Mononuclear cell (primary cell): ENCODE results near the gene WDR90. TPM values are rescaled to one million over a fixed set of nuclear protein-coding genes. Genes with fewer than 3 reads are reported as not detected.
A peak's percentile ranks its signal among the peaks of the same experiment; 100 is the strongest.

ENCODE experiments used
- H3K27me3 ChIP-seq: 2 replicates; pipeline ENCODE4 v1.6.0; 2011; ENCODE audit warnings: low read length, control low read depth; ENCODE audit not compliant: insufficient read depth
- H3K4me1 ChIP-seq: 2 replicates; pipeline ENCODE4 v1.5.1; 2011; ENCODE audit warnings: mild to moderate bottlenecking, low read length, control low read depth; ENCODE audit not compliant: insufficient read depth
- H3K4me3 ChIP-seq: 2 replicates; pipeline ENCODE4 v1.5.1; 2011; ENCODE audit warnings: mild to moderate bottlenecking, low read length, moderate library complexity
- H3K9me3 ChIP-seq: 2 replicates; pipeline ENCODE4 v1.5.1; 2011; ENCODE audit warnings: low read depth, mild to moderate bottlenecking, control low read depth, low read length
- total RNA-seq: library from RNA; depleted of rRNA; stranded (reverse); fragments of >200 nt; gene quantifications from one replicate; pipeline ENCODE4 v1.2.3, GENCODE V29; 2012

Gene WDR90
- total RNA-seq, 1 donor = 4.6 TPM

DNA sequence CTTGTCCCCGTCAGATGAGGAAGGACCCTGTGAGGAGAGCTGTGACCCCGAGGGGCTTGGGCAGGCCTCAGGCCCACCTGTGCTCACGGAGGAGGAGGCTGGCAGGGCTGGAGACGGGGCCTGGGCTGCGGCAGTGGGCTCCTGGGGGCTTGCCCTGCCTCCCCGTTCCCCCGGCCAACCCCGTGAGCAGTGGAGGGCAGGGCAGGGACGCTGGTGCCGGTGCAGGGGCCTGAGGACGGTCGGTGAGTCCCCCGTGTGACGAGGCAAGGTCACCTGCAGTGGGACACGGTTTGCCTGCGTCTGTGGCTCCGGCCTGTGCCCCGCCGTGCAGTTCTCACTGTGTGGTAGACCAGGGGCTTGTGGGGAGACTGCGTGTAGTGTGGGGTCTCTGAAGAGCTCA is 10.5 kb downstream of the WDR90 start:
- no peak overlapping the region for H3K4me3 ChIP-seq
- H3K4me1 ChIP-seq = peaks cover 12% of the 10 kb centered on the region
- no peaks in the 10 kb centered on the region for H3K9me3 ChIP-seq
- no peaks in the 10 kb centered on the region for H3K27me3 ChIP-seq

DNA sequence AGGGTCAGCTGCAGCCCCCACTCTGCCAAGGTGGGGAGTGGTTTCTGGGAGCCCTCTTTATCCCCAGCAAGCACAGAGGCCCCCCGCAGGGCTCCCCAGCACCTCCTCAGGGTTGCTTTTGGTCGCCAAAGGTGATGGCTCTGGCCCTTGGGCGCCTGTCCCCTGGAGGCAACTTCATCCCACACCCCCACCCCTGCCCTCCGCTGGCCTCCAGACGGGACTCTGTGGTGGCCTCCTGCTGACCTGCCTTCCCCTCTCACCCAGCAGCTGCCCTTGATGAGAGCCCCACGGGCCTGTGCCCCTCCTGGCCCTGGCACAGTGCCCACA is 10.9 kb downstream of the WDR90 start:
- H3K4me3 ChIP-seq = no peak overlapping the region
- no peaks in the 10 kb centered on the region for H3K27me3 ChIP-seq
- H3K4me1 ChIP-seq = peaks cover 12% of the 10 kb centered on the region
- no peaks in the 10 kb centered on the region for H3K9me3 ChIP-seq

DNA sequence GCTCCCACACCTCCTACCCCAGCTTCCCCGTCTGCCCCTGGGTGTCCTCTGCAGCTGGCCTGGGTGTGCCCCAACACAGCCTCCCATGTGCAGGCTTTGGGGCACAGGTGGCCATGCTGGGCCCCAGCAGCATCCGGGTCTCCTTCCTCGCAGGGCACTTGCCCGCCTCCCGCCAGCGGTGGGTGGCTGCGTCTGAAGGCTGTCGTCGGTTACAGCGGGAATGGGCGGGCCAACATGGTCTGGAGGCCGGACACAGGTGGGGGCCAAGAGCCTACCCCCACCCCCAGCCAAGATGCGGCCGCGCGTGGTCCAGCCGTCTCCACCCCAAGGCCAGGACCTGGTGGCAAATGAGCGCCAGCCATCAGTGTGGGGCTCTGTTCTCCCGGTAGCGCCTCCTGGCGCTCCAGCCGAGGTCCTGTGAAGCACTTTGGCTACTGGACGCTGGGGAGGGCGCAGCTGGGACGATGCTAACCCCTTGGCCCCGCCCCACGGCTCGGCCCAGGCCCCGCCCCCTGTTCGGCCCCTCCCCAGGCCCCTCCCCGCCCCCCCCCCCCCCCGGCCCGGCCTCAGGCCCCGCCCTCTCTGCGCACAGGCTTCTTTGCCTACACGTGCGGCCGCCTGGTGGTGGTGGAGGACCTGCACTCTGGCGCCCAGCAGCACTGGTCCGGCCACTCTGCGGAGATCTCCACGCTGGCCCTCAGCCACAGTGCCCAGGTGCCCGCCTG is 11.5 kb downstream of the WDR90 start:
- H3K9me3 ChIP-seq = no peaks in the 10 kb centered on the region
- H3K27me3 ChIP-seq = no peaks in the 10 kb centered on the region
- H3K4me1 ChIP-seq = peaks cover 12% of the 10 kb centered on the region
- H3K4me3 ChIP-seq = no peak overlapping the region

DNA sequence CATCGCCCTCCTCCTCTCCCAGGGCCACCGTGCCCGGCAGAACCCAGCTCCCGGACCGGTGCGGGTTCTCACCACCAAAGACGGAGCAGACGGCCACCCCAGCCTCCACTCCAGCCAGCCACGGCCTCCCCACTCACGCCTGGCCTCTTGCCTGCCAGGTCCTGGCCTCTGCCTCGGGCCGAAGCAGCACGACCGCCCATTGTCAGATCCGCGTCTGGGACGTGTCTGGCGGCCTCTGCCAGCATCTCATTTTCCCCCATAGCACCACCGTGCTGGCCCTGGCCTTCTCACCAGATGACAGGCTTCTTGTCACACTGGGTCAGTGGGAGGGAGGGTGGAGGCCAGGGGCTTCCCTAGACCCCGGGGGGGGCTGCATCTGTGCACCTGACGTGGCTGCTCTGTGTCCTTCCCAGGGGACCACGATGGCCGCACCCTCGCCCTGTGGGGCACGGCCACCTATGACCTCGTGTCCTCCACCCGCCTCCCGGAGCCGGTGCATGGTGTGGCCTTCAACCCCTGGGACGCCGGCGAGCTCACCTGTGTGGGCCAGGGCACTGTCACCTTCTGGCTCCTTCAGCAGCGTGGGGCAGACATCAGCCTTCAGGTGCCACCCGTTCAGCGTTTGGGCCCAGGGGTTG is 12.1 kb downstream of the WDR90 start:
- no peaks in the 10 kb centered on the region for H3K27me3 ChIP-seq
- no peaks in the 10 kb centered on the region for H3K9me3 ChIP-seq
- no peak overlapping the region for H3K4me3 ChIP-seq
- peaks cover 12% of the 10 kb centered on the region for H3K4me1 ChIP-seq

DNA sequence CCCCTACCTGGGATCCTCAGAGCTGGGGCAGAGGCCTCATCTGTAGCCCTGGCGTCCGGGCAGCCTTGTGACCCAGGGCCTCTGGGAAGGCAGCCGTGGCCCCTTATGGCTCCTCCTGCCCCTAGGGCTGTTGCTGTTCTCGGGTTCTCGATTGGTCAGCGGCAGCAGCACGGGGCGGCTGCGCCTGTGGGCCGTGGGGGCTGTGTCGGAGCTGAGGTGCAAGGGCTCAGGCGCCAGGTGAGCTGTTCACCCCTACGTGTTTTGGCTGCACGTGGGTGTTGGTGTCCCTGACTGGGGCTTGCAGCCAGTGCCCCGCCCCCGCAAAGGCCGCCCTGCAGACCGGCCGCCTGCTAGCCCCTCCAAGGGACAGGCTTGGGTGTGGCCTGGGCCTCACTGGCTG is 12.9 kb downstream of the WDR90 start:
- Histone ChIP-seq H3K27me3 (no peaks in the 10 kb centered on the region), H3K9me3 (no peaks in the 10 kb centered on the region), H3K4me1 (peaks cover 13% of the 10 kb centered on the region), H3K4me3 (no peak overlapping the region)

DNA sequence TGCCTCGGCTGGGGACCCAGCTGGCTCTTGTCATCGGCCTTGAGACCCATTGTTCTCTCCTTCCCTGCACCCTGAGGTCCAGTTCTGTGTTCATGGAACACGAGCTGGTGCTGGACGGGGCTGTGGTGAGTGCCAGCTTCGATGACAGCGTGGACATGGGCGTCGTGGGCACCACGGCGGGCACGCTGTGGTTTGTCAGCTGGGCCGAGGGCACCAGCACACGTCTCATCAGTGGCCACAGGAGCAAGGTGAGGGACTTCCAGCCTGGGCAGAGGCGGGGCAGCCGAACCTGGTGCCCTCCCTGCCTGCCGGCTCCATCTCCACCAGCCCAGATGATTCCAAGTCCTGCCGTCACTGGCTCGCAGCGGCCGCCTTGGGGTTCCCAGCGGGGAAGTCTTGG is 13.4 kb downstream of the WDR90 start:
- no peak overlapping the region for H3K4me3 ChIP-seq

DNA sequence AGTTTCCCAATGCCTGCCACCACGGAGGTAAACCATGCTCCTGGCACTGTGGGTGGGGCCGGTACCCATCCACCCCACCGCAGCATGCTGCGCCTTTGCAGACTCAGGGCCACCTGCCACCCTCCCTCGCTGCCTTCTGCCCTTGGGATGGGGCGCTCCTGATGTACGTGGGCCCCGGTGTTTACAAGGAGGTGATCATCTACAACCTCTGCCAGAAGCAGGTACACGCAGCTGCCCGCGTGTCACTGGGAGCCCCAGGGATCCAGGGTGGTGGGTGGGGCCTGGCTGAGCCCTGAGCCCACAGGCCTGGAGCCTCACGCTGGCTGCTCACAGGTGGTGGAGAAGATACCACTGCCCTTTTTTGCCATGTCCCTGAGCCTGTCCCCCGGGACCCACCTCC is 17.4 kb downstream of the WDR90 start:
- Histone ChIP-seq H3K9me3 (no peaks in the 10 kb centered on the region), H3K4me3 (no peak overlapping the region), H3K4me1 (peaks cover 16% of the 10 kb centered on the region), H3K27me3 (no peaks in the 10 kb centered on the region)

More for the DNA sequence above, 13.4 kb downstream of the WDR90 start:
- H3K4me1 ChIP-seq = peaks cover 18% of the 10 kb centered on the region
- H3K27me3 ChIP-seq = no peaks in the 10 kb centered on the region
- no peaks in the 10 kb centered on the region for H3K9me3 ChIP-seq

DNA sequence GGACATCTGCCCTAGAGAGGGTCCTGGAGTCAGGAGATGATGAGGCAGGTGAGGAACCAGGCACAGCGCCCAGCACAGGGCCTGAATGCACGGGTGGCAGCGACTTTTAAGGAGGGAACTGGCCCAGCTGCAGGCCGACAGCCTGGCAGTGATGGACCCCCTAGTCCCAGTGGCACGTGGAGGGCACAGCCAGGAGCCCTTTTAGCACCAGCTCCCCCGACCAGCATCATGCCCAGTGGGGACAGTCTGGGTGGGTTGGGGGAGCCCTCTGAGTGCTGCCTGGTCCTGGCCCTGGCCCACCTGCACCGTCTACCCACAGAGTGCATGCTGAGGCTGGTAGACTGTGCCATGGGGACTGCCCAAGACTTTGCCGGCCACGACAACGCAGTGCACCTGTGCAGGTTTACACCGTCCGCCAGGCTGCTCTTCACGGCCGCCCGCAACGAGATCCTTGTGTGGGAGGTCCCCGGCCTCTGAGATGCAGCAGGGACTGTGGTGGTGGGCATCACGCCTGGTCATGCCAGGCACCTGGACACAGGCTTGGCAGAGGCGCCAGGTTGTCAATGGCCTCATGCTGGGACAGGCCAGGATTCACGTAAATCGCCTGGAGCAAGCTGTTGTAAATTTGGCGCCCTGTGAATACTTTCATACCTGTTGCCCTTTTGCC is 18.1 kb downstream of the WDR90 start:
- no peaks in the 10 kb centered on the region for H3K27me3 ChIP-seq
- H3K4me3 ChIP-seq = no peak overlapping the region
- H3K4me1 ChIP-seq = peaks cover 16% of the 10 kb centered on the region

DNA sequence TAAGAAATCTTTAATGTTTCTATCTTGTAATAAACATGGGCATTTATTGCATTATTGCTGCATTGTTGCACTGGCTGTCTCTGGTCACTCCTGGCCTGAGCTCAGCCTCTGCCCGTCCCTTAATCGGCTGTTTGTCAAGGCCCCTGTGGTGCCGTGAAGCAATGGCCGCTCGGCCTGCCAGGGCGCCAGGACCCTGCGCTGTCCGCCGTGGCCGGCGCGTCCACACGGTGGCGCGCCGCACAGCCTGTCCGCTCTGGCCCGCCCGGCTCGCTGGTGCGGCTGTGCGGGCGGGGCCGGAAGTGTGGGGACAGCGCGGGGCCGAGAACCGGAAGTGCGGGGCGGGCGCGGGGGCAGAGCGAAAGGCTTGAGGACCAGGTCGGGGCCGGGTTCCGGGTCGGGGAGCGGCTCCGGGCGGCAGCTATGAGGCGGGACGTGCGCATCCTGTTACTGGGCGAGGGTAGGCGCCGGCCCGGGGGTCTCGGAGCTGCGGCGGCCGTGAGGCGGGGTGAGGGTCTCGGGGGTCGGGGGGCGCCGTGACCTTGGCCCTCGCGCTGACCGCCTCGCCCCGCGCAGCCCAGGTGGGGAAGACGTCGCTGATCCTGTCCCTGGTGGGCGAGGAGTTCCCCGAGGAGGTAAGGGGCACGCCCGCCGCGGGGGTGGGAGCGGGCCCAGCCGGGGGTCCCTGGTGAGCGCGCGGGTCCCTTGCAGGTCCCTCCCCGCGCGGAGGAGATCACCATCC is 18.8 kb downstream of the WDR90 start, which contains the start of gene RHOT2:
Gene RHOT2, plus strand, starts transcription at position 353 of the 739 bp plus-strand sequence. Its CDS starts 68 bp downstream, at position 421.
- peaks cover 16% of the 10 kb centered on the region for H3K4me1 ChIP-seq
- no peaks in the 10 kb centered on the region for H3K9me3 ChIP-seq
- H3K27me3 ChIP-seq = no peaks in the 10 kb centered on the region
- peak within 1 kb of the TSS; percentile 65 for H3K4me3 ChIP-seq

More for the DNA sequence above, 18.1 kb downstream of the WDR90 start:
- no peaks in the 10 kb centered on the region for H3K9me3 ChIP-seq

DNA sequence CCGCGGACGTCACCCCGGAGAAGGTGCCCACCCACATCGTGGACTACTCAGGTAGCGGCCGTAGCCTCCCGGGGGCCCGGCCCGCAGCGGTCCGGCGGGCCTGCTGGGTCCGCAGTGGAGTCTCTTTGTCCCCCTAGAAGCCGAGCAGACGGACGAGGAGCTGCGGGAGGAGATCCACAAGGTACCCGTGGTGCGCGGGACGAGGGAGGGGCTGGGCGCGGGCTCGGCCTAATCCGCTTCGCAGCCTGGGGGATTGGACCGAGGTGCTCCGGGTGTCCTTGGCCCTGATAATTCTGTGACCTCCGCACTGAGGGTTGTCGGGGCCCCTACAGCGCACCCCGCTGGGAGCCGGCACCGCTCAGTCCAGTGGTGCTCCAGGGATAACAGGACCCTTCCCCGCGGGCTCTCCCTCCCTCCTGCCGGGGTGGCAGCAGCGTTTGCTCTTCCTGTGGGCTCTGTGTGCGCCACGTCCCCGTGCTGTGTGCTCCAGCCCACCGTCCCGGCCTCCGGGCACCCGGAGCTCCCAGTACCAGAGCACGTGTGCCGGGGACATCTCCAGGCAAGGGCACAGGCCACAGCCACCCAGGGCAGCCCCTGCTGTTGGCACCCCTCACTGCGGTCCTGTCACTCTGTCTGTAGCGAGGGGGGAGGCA is 19.5 kb downstream of the WDR90 start:
- Histone ChIP-seq H3K4me3 (peak overlapping the region; percentile 65), H3K27me3 (no peaks in the 10 kb centered on the region), H3K4me1 (peaks cover 16% of the 10 kb centered on the region), H3K9me3 (no peaks in the 10 kb centered on the region)

DNA sequence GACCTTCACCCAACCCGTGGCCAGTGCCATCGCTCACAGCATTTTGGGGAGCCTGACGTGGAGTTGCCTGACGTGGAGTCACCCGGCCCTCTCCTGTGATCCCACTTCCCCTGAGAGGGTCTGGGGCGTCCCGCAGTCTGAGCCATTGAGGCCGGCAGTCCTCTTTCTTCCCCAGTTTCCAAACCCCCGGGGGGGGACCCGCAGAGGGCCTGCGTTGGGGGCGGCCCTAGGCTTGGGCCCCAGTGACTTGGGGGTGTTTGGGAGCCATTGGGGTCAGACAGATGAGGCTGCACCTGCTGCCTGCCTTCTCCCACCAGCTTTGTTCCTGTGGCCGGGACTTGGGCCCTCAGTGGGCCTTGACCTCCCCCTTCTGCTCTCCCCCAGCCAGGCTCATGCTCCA is 20.5 kb downstream of the WDR90 start:
- H3K9me3 ChIP-seq = no peaks in the 10 kb centered on the region
- H3K27me3 ChIP-seq = no peaks in the 10 kb centered on the region
- H3K4me3 ChIP-seq = no peak overlapping the region
- peaks cover 17% of the 10 kb centered on the region for H3K4me1 ChIP-seq

DNA sequence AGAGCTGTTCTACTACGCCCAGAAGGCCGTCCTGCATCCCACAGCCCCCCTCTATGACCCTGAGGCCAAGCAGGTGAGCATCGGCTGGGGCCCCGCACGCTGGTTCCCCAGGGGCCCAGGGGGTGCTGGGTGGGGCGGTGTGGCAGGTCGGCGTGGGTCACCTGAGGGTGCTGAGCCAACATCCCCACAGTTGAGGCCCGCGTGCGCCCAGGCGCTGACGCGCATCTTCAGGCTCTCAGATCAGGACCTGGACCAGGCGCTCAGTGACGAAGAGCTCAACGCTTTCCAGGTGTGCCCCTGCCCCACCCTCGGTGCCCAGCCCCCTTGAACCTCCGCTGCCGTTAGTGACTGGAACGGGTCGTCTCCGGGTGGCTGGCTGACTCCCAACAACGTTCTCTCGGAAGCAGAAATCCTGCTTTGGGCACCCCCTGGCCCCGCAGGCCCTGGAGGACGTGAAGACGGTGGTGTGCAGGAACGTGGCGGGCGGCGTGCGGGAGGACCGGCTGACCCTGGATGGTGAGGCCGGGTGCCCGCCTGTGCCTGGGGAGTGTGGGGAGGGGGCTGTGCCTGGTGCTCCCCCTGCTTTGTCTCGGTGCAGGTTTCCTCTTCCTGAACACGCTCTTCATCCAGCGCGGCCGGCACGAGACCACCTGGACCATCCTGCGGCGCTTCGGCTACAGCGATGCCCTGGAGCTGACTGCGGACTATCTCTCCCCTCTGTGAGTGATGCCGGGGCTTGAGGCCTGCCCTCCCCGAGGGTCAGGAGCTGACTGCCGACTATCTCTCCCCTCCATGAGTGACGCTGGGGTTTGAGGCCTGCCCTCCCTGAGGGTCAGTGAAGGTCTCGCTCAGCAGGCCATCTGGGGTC is 21.6 kb downstream of the WDR90 start:
- H3K9me3 ChIP-seq = no peaks in the 10 kb centered on the region
- no peak overlapping the region for H3K4me3 ChIP-seq
- peaks cover 24% of the 10 kb centered on the region for H3K4me1 ChIP-seq
- H3K27me3 ChIP-seq = no peaks in the 10 kb centered on the region

DNA sequence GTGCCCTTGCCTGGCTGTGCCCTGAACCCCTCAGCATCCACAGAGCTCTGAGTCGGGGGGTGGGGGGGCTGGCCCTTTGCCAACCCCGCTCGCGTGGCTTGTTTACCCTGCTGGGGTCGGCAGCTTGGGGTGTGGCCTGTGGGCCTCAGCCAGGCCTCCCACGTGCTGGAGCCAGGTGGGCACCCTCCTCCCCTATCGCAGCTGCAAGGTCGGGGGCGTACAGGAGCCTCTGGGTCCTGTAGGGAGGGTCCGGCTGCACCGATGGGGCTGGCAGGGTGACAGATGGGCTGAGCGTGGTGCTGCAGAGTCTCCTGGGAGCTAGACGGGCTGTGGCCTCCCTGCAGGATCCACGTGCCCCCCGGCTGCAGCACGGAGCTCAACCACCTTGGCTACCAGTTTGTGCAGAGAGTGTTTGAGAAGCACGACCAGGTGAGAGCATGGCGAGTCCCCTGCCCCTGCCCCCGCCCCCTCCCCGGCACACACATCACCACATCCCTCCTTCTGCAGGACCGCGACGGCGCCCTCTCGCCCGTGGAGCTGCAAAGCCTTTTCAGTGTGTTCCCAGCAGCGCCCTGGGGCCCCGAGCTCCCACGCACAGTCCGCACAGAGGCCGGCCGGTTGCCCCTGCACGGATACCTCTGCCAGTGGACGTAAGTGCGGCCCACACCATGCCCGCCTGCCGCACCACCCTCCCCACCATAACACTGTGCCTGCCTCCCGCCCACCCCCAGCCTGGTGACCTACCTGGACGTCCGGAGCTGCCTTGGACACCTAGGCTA is 22.4 kb downstream of the WDR90 start:
- no peaks in the 10 kb centered on the region for H3K27me3 ChIP-seq
- peaks cover 24% of the 10 kb centered on the region for H3K4me1 ChIP-seq
- H3K9me3 ChIP-seq = no peaks in the 10 kb centered on the region
- H3K4me3 ChIP-seq = no peak overlapping the region
